ENCODE results near the gene CEP95. TPM values are rescaled to one million over a fixed set of nuclear protein-coding genes. Genes with fewer than 3 reads are reported as not detected.

The CEP95 gene
- total and polyA plus RNA-seq, 2 of the 13 experiments (the other 11 are each of a cell fraction or from before 2014, with no cell fraction given), result 65.9 to 68.8 TPM

- TF ChIP-seq RNF219 (CRISPR knock-in tag; IDR thresholded peaks at IDR 0.05) (peak; percentile 36; the same call in 1 of the 2 replicates), ATF1 (CRISPR knock-in tag; IDR thresholded peaks at IDR 0.05) (peak; percentile 92), ZKSCAN8 (CRISPR knock-in tag; IDR thresholded peaks at IDR 0.05; ENCODE audit: borderline replicate concordance) (0 out of 2 replicates have a peak, but pooled peaks have one; percentile 15), ZGPAT (CRISPR knock-in tag; IDR thresholded peaks at IDR 0.05) (peak; percentile 95), TBP (CRISPR knock-in tag; IDR thresholded peaks at IDR 0.05) (no peak), MEIS2 (CRISPR knock-in tag; IDR thresholded peaks at IDR 0.05) (peak; percentile 92), JDP2 (CRISPR knock-in tag; IDR thresholded peaks at IDR 0.05; ENCODE audit: borderline replicate concordance) (0 out of 2 replicates have a peak, but pooled peaks have one; percentile 23), YEATS2 (CRISPR knock-in tag; IDR thresholded peaks at IDR 0.05; ENCODE audit: borderline replicate concordance) (peak; percentile 65), ZNF121 (CRISPR knock-in tag; IDR thresholded peaks at IDR 0.05) (peak; percentile 6; the same call in 1 of the 2 replicates), ATRX (CRISPR knock-in tag; IDR thresholded peaks at IDR 0.05; ENCODE audit: borderline replicate concordance) (no peak), MZF1 (CRISPR knock-in tag; IDR thresholded peaks at IDR 0.05; ENCODE audit: borderline replicate concordance) (no peak), NCOA2 (CRISPR knock-in tag; IDR thresholded peaks at IDR 0.05) (peak; percentile 49), ZNF24 (IDR thresholded peaks at IDR 0.05) (no peak; the same call in 1 of the 2 replicates), ZNF563 (CRISPR knock-in tag; IDR thresholded peaks at IDR 0.05) (peak; percentile 94), ASH2L (IDR thresholded peaks at IDR 0.05; ENCODE audit: insufficient read length, low read depth, low read length) (peak; percentile 97), ESRRA (CRISPR knock-in tag; IDR thresholded peaks at IDR 0.05; ENCODE audit: low read depth) (no peak; the same call in 1 of the 2 replicates), NCOA1 (CRISPR knock-in tag; IDR thresholded peaks at IDR 0.05) (peak; percentile 71), SP1 (IDR thresholded peaks at IDR 0.05) (no peak), SP1 (CRISPR knock-in tag; IDR thresholded peaks at IDR 0.05) (peak; percentile 46), BCL3 (CRISPR knock-in tag; IDR thresholded peaks at IDR 0.05) (peak; percentile 90), TRIM24 (CRISPR knock-in tag; IDR thresholded peaks at IDR 0.05) (no peak), ZNF724P (CRISPR knock-in tag; IDR thresholded peaks at IDR 0.05; ENCODE audit: borderline replicate concordance) (peak; percentile 84; the same call in 1 of the 2 replicates), HMG20A (CRISPR knock-in tag; IDR thresholded peaks at IDR 0.05; ENCODE audit: borderline replicate concordance) (0 out of 2 replicates have a peak, but pooled peaks have one; percentile 13)
- TF ChIP-seq, protein P1, sequence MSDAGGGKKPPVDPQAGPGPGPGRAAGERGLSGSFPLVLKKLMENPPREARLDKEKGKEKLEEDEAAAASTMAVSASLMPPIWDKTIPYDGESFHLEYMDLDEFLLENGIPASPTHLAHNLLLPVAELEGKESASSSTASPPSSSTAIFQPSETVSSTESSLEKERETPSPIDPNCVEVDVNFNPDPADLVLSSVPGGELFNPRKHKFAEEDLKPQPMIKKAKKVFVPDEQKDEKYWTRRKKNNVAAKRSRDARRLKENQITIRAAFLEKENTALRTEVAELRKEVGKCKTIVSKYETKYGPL (CRISPR knock-in tag; IDR thresholded peaks at IDR 0.05), result no peak; the same call in 1 of the 2 replicates
Observed at GRCh38 chr17:64506576-64507412, at the start of gene CEP95 (continued).

Data from HepG2 (cell line).